ENCODE results near the gene FXYD5.

The FXYD5 gene

GRCh38 chr19:35165200-35166058, 10.9 kb downstream of the FXYD5 start:
- Histone ChIP-seq H3K9ac (ENCODE audit: low read depth, low read length) (no peak overlapping the region), H3K36me3 (ENCODE audit: insufficient read depth, low read length) (peaks cover 62% of the 10 kb centered on the region), H3K4me1 (ENCODE audit: insufficient read depth, low read length) (no peaks in the 10 kb centered on the region), H3K9me3 (ENCODE audit: control insufficient read depth, insufficient read depth, low read length) (peaks cover 9% of the 10 kb centered on the region)

DNA sequence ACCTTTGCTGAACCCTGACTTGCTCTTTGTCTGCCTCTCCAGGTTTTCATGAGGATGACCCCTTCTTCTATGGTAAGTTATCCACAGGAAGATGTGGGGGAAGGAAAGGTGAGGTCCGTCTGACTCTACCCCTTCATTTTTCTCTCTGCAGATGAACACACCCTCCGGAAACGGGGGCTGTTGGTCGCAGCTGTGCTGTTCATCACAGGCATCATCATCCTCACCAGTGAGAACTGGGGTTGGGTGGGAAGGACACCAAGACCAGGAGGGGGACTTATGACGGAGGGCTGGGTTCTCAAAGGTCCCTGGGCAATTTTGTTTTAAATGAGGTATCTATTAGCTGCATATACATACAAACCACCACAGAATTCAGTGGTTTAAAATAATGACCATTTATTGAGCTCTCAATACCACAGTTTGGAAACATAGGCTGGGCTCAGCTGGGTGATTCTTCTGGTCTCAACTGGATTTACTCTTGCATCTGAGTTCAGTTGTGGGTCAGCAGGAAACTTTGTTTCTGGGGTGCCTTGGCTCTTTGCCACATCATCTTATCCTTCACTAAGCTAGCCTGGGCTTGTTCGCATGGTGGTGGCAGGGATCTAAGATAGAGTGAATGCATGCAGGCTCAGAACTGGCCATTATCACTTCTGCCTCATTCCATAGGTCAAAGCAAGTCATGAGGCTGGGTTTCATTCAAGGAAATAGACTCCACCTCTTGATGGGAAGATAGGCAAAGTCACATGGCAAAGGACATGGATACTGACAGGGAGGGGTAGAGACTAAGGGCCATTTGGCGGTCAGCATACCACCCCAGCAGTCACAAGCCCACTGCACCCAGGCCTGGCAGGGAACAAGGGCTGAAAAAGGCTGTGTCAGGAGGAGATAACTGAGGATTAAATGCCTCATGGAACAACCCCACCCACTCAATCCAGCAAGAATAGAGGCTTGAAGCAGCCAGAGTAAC, 11.8 kb downstream of the FXYD5 start:
- peaks cover 9% of the 10 kb centered on the region for H3K9me3 ChIP-seq (ENCODE audit: control insufficient read depth, insufficient read depth, low read length)
- H3K36me3 ChIP-seq (ENCODE audit: insufficient read depth, low read length), result peaks cover 60% of the 10 kb centered on the region
- no peaks in the 10 kb centered on the region for H3K4me1 ChIP-seq (ENCODE audit: insufficient read depth, low read length)
- no peak overlapping the region for H3K9ac ChIP-seq (ENCODE audit: low read depth, low read length)

DNA sequence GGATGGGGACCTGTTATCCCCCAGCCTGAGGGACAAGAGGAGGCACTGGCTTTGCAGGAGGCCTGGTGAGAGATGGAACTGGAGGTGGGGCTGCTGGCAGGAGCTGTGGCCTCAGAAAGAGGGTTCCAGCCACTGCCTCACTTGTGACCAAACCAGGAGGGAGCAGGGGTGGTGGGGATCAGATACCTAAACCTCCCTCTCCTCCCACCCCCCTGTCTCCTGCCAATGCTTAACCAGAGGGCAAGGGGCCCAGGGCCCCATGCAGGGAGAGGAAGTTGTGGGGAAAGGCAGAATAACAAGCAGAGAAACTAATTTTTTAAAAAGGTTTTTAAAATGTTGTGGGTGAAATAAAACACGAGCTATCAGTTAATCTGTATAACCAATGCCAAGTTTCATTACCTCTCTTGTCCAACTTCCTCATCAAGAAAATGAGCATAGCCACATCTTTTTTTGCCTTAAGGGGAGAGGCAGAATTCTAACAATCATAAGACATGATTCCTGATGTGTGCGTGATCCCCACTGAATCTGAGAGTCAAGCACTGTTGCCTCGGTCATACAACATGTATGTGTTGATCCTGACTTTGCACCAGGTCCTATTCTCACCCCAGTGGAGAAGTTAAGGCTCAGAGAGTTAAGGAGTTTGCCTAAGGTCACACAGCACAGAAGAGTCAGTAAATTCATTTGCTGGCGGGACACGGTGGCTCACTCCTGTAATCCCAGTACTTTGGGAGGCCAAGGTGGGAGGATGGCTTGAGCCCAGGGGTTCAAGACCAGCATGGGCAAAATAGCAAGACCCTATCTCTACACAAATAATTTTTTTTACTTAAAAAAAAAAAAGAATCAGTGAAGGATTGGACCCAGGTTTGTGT, 12.9 kb downstream of the FXYD5 start:
- H3K4me1 ChIP-seq (ENCODE audit: insufficient read depth, low read length), result no peaks in the 10 kb centered on the region
- peaks cover 9% of the 10 kb centered on the region for H3K9me3 ChIP-seq (ENCODE audit: control insufficient read depth, insufficient read depth, low read length)
- no peak overlapping the region for H3K9ac ChIP-seq (ENCODE audit: low read depth, low read length)
- peaks cover 49% of the 10 kb centered on the region for H3K36me3 ChIP-seq (ENCODE audit: insufficient read depth, low read length)

DNA sequence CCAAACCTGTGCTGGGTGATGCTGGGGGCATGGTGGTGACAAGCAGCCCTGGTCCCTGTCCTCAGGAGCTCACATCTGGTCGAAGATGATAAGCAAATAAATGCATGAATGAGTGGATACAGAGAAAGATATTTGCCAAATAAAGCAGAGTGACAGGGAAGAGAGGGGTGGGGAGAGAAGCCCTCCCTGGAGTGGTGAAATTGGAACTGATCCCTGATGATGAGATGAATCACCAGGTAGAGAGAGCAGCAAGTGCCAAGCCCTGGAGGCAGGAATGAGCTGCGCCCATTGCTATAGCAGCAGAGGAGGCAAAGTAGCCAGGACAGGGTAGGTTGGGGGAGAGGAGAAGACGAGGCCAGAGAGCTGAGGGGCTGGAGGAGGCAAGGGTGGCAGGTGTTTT, 13.7 kb downstream of the FXYD5 start:
- Histone ChIP-seq H3K36me3 (ENCODE audit: insufficient read depth, low read length) (peaks cover 43% of the 10 kb centered on the region), H3K9me3 (ENCODE audit: control insufficient read depth, insufficient read depth, low read length) (peaks cover 12% of the 10 kb centered on the region), H3K9ac (ENCODE audit: low read depth, low read length) (no peak overlapping the region), H3K4me1 (ENCODE audit: insufficient read depth, low read length) (no peaks in the 10 kb centered on the region)

- Histone ChIP-seq H3K9ac (ENCODE audit: low read depth, low read length) (no peak overlapping the region), H3K4me1 (ENCODE audit: insufficient read depth, low read length) (no peaks in the 10 kb centered on the region), H3K36me3 (ENCODE audit: insufficient read depth, low read length) (peaks cover 31% of the 10 kb centered on the region), H3K9me3 (ENCODE audit: control insufficient read depth, insufficient read depth, low read length) (peaks cover 7% of the 10 kb centered on the region)
Measured at GRCh38 chr19:35169221-35169995, 14.9 kb downstream of the FXYD5 start.

- Histone ChIP-seq H3K4me1 (ENCODE audit: insufficient read depth, low read length) (no peaks in the 10 kb centered on the region), H3K36me3 (ENCODE audit: insufficient read depth, low read length) (peaks cover 20% of the 10 kb centered on the region), H3K9ac (ENCODE audit: low read depth, low read length) (no peak overlapping the region)
Measured at GRCh38 chr19:35170359-35171061, 16.0 kb downstream of the FXYD5 start.

GRCh38 chr19:35171730-35172129, 17.2 kb downstream of the FXYD5 start:
- H3K9me3 ChIP-seq (ENCODE audit: control insufficient read depth, insufficient read depth, low read length), result peaks cover 3% of the 10 kb centered on the region; the same call in 1 of the 2 replicates
- H3K9ac ChIP-seq (ENCODE audit: low read depth, low read length), result no peak overlapping the region
- H3K36me3 ChIP-seq (ENCODE audit: insufficient read depth, low read length), result peaks cover 9% of the 10 kb centered on the region
- peaks cover 4% of the 10 kb centered on the region; the same call in 1 of the 2 replicates for H3K4me1 ChIP-seq (ENCODE audit: insufficient read depth, low read length)

More at GRCh38 chr19:35170359-35171061, 16.0 kb downstream of the FXYD5 start:
- H3K9me3 ChIP-seq (ENCODE audit: control insufficient read depth, insufficient read depth, low read length), result peaks cover 7% of the 10 kb centered on the region

- peaks cover 4% of the 10 kb centered on the region; the same call in 1 of the 2 replicates for H3K4me1 ChIP-seq (ENCODE audit: insufficient read depth, low read length)
- peaks cover 7% of the 10 kb centered on the region for H3K36me3 ChIP-seq (ENCODE audit: insufficient read depth, low read length)
- peaks cover 11% of the 10 kb centered on the region for H3K9me3 ChIP-seq (ENCODE audit: control insufficient read depth, insufficient read depth, low read length)
- no peak overlapping the region for H3K9ac ChIP-seq (ENCODE audit: low read depth, low read length)
Measured at GRCh38 chr19:35174226-35174625, 19.7 kb downstream of the FXYD5 start.

- Histone ChIP-seq H3K36me3 (ENCODE audit: insufficient read depth, low read length) (no peaks in the 10 kb centered on the region; the same call in 1 of the 2 replicates), H3K9ac (ENCODE audit: low read depth, low read length) (no peak overlapping the region), H3K4me1 (ENCODE audit: insufficient read depth, low read length) (peaks cover 4% of the 10 kb centered on the region; the same call in 1 of the 2 replicates), H3K9me3 (ENCODE audit: control insufficient read depth, insufficient read depth, low read length) (peaks cover 11% of the 10 kb centered on the region)
Measured at GRCh38 chr19:35176181-35176570, 21.6 kb downstream of the FXYD5 start.

GRCh38 chr19:35177377-35178274, 23.1 kb downstream of the FXYD5 start:
- Histone ChIP-seq H3K9ac (ENCODE audit: low read depth, low read length) (no peak overlapping the region), H3K36me3 (ENCODE audit: insufficient read depth, low read length) (no peaks in the 10 kb centered on the region; the same call in 1 of the 2 replicates), H3K4me1 (ENCODE audit: insufficient read depth, low read length) (peaks cover 4% of the 10 kb centered on the region; the same call in 1 of the 2 replicates), H3K9me3 (ENCODE audit: control insufficient read depth, insufficient read depth, low read length) (peaks cover 9% of the 10 kb centered on the region)

DNA sequence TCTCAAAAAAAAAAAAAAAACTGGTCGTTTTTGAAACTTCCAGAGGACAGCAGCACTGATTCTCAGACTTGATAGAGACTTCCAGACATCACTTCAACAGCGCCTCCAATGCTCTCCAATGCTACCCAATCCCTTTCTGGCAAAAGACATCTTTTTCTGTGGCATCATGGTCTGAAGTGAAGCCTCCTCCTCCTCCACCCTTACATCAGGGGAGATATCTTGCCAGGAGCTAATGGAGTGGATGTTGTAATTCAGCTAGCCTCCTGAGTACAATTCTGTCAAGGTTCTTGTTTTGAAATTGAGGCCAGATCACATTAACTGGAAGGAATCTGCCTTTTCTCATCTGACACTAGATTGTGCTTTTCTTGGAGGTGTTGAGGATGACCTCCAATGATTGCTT, 24.2 kb downstream of the FXYD5 start:
- no peaks in the 10 kb centered on the region; the same call in 1 of the 2 replicates for H3K36me3 ChIP-seq (ENCODE audit: insufficient read depth, low read length)
- H3K4me1 ChIP-seq (ENCODE audit: insufficient read depth, low read length), result peaks cover 4% of the 10 kb centered on the region; the same call in 1 of the 2 replicates
- no peak overlapping the region for H3K9ac ChIP-seq (ENCODE audit: low read depth, low read length)
- peaks cover 8% of the 10 kb centered on the region; the same call in 1 of the 2 replicates for H3K9me3 ChIP-seq (ENCODE audit: control insufficient read depth, insufficient read depth, low read length)

DNA sequence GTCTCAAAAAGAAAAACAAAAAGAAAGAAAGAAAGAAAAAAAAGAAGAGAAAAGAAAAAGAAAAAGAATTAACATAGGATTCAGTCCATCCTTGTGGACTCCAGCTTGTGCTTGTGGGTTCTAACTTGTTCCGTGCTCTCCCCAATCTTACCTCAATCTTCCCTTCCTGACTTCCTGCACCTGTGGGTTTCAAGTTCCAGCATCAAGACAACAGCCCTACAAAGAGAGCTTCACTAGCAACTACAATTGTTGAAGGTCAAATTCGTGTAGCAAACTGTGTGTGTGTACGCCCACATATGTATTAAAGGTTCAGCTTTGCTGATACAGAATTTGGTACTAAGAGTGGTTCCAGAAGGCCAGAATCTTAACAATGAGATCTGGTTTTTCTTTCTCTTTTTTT, 25.3 kb downstream of the FXYD5 start:
- Histone ChIP-seq H3K4me1 (ENCODE audit: insufficient read depth, low read length) (peaks cover 4% of the 10 kb centered on the region; the same call in 1 of the 2 replicates), H3K36me3 (ENCODE audit: insufficient read depth, low read length) (no peaks in the 10 kb centered on the region; the same call in 1 of the 2 replicates), H3K9ac (ENCODE audit: low read depth, low read length) (no peak overlapping the region), H3K9me3 (ENCODE audit: control insufficient read depth, insufficient read depth, low read length) (peaks cover 8% of the 10 kb centered on the region; the same call in 1 of the 2 replicates)
